Renal cortical epithelial cell (primary cell): ENCODE measurements around the gene PRPF31. TPM values are rescaled to one million over a fixed set of nuclear protein-coding genes. Genes with fewer than 3 reads are reported as not detected.
"Not testable (repeated sequence)": the region's sequence is repeated elsewhere in the genome, so short reads cannot be mapped to it uniquely, and the experiment has no call there.

Experiments used
- DNase-seq: peaks from one replicate; pipeline ENCODE4 v3.0.0-alpha.2; 2011; ENCODE audit warnings: low read depth
- total RNA-seq: library from RNA; depleted of rRNA; stranded (reverse); fragments of >200 nt; gene quantifications from 2 replicates; pipeline ENCODE4 v1.2.3, GENCODE V29; 2014

The PRPF31 gene
- 70.8 and 90.6 TPM in 2 replicates for total RNA-seq

GRCh38 chr19:54115109-54116063 lies at the start of gene PRPF31, which contains the start of gene TFPT:
Gene PRPF31 (plus strand): TSS chr19:54115754. CDS start chr19:54118279, 2,525 bp downstream.
Gene TFPT (minus strand): TSS chr19:54115657. CDS start chr19:54115269, 388 bp downstream.
- peak; percentile 92 for DNase-seq

- no peak for DNase-seq
Observed at GRCh38 chr19:54069470-54069869, 46.1 kb upstream of the PRPF31 start.

- no peak for DNase-seq
Observed at GRCh38 chr19:54073829-54074228, 41.7 kb upstream of the PRPF31 start.

GRCh38 chr19:54074851-54075250 lies 40.7 kb upstream of the PRPF31 start:
- no peak for DNase-seq

- no peak for DNase-seq
Observed at GRCh38 chr19:54077334-54077733, 38.2 kb upstream of the PRPF31 start.

- DNase-seq, result no peak
Observed at GRCh38 chr19:54081032-54081431, 34.5 kb upstream of the PRPF31 start, which contains the start of gene TARM1. Gene TARM1 (minus strand): TSS chr19:54081365. CDS start chr19:54081340, 25 bp downstream.

- DNase-seq, result no peak
Observed at GRCh38 chr19:54084410-54084809, 31.1 kb upstream of the PRPF31 start.

GRCh38 chr19:54094426-54095000 lies 21.0 kb upstream of the PRPF31 start:
- no peak for DNase-seq

- DNase-seq, result no peak
Observed at GRCh38 chr19:54095136-54095858, 20.3 kb upstream of the PRPF31 start.

GRCh38 chr19:54095859-54096616 lies 19.5 kb upstream of the PRPF31 start:
- not testable (repeated sequence) for DNase-seq

GRCh38 chr19:54096617-54097106 lies 18.9 kb upstream of the PRPF31 start:
- peak; percentile 12 for DNase-seq

GRCh38 chr19:54099190-54099902 lies 16.2 kb upstream of the PRPF31 start:
- DNase-seq, result no peak

GRCh38 chr19:54099903-54100255 lies 15.7 kb upstream of the PRPF31 start:
- DNase-seq, result not testable (repeated sequence)

GRCh38 chr19:54100561-54100960 lies 15.0 kb upstream of the PRPF31 start, which contains the start of gene OSCAR:
Gene OSCAR (minus strand): TSS chr19:54100803. CDS start chr19:54100792, 11 bp downstream.
- no peak for DNase-seq

GRCh38 chr19:54102421-54103169 lies 13.0 kb upstream of the PRPF31 start, which contains the start of gene NDUFA3:
Gene NDUFA3 (plus strand): TSS chr19:54102855. CDS start chr19:54102879, 24 bp downstream.
- peak; percentile 94 for DNase-seq

GRCh38 chr19:54104998-54105715 lies 10.4 kb upstream of the PRPF31 start:
- no peak for DNase-seq

- no peak for DNase-seq
Observed at GRCh38 chr19:54105796-54106195, 9.8 kb upstream of the PRPF31 start.

GRCh38 chr19:54106716-54107115 lies 8.8 kb upstream of the PRPF31 start:
- DNase-seq, result no peak
